Rectal smooth muscle tissue (tissue), 1 donor: ENCODE measurements around the gene NDFIP1.
A peak's percentile ranks its signal among the peaks of the same experiment; 100 is the strongest.

Experiments used
- H3K27ac ChIP-seq: one replicate; pipeline ENCODE4 v1.7.0; 2013; ENCODE audit warnings: low read depth, low read length, inconsistent platforms
- H3K27me3 ChIP-seq: one replicate; pipeline ENCODE4 v1.7.0; 2013; ENCODE audit warnings: low read length; ENCODE audit not compliant: control insufficient read depth, insufficient read depth
- H3K36me3 ChIP-seq: one replicate; pipeline ENCODE4 v1.7.0; 2013; ENCODE audit warnings: low read length; ENCODE audit not compliant: control insufficient read depth, insufficient read depth
- H3K4me1 ChIP-seq: one replicate; pipeline ENCODE4 v1.7.0; 2013; ENCODE audit warnings: low read length; ENCODE audit not compliant: control insufficient read depth, insufficient read depth
- H3K4me3 ChIP-seq: one replicate; pipeline ENCODE4 v1.7.0; 2013; ENCODE audit warnings: low read length
- H3K9ac ChIP-seq: one replicate; pipeline ENCODE4 v1.7.0; 2013; ENCODE audit warnings: low read length

The NDFIP1 gene, protein sequence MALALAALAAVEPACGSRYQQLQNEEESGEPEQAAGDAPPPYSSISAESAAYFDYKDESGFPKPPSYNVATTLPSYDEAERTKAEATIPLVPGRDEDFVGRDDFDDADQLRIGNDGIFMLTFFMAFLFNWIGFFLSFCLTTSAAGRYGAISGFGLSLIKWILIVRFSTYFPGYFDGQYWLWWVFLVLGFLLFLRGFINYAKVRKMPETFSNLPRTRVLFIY

DNA sequence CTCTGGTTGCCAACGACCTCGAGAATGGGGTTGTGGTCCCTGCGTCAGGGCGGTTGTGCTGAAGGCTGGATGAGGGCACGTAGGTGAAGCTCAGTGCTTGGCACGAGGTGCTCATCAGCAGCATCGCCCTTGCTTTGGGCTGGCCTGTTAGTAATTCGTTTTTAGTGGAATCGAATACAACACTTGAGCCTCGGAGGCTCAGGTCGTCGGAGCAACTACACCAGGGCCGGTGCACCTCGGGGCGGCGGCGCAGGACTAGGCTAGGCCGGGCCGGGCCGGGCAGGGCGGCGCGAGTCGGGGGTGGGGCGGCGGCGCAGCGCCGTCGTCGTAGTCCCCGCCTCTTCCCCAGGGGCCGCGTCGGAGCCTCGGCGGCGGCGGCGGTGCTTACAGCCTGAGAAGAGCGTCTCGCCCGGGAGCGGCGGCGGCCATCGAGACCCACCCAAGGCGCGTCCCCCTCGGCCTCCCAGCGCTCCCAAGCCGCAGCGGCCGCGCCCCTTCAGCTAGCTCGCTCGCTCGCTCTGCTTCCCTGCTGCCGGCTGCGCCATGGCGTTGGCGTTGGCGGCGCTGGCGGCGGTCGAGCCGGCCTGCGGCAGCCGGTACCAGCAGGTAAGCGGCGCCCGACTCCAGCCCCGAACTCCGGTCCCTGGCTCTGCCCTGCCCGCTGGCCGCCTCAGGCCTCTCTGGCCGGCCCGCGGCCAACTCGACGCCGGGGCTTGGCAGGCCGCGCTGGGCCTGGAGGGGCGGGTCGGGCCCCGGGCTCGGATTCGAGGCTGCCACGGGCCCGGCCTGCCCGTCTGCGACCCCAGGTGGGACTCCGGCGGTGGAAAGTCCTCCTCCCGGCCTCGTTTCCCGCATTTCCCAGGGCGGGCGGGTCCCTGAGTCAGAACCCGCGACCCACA is at the start of gene NDFIP1:
Gene NDFIP1, plus strand, starts transcription at position 348 of the 899 bp plus-strand sequence. Its CDS starts 196 bp downstream, at position 544.
- peaks cover 15% of the 10 kb centered on the region for H3K4me1 ChIP-seq
- H3K27ac ChIP-seq: peak within 1 kb of the TSS; percentile 93
- peak within 1 kb of the TSS; percentile 85 for H3K9ac ChIP-seq
- H3K36me3 ChIP-seq: no peaks in the 10 kb centered on the region
- H3K27me3 ChIP-seq: no peaks in the 10 kb centered on the region
- peak within 1 kb of the TSS; percentile 83 for H3K4me3 ChIP-seq

DNA sequence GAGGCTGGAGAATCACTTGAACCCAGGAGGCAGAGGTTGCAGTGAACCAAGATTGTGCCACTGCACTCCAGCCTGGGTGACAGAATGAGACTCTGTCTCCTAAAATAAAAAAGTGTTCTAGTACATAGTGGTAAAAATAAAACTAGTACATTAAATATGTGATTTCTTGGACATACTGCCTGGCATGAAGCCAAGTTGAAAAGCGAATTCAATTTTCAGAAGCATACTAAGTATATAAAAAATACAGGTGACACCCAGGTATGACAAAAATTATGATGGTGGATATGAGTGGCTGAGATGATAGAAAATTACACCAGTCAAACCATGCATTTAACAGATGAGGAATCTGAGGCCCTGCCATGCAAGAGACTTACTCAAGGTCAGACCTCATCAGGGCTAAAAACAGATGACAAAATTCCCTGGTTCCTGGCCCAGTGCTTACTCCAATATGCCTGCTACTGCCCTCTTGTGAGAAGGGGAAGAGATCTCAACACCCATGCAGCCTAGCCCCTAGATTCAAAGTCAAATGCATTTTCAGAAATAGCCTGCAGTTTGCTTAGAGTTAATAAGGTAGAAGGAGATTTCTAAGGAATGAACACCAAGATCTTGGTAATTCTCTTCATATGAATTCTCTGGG is 49.2 kb upstream of the NDFIP1 start:
- Histone ChIP-seq H3K4me1 (no peaks in the 10 kb centered on the region), H3K9ac (no peak overlapping the region), H3K36me3 (no peaks in the 10 kb centered on the region), H3K27ac (no peak overlapping the region), H3K4me3 (no peak overlapping the region), H3K27me3 (no peaks in the 10 kb centered on the region)

DNA sequence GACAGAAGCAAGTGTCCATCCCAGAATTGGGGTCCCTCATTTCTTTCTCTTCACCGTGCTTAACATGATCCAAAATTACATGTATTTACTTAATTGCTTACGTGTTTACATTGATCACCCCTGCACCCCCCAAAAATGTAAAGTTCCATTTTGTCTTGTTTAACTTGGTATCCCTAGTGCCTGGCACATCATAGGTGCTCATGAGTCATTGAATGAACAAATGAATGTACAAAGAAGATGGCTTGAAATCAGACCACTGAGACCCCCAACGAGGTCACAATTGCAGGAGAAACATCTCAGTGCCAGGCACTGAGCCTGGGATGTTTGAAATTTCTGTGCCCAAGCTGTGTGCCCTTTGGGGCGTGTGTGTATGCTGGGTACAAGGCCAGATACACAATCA is 45.2 kb upstream of the NDFIP1 start:
- Histone ChIP-seq H3K27me3 (no peaks in the 10 kb centered on the region), H3K4me1 (no peaks in the 10 kb centered on the region), H3K9ac (no peak overlapping the region), H3K36me3 (no peaks in the 10 kb centered on the region), H3K27ac (no peak overlapping the region), H3K4me3 (no peak overlapping the region)

DNA sequence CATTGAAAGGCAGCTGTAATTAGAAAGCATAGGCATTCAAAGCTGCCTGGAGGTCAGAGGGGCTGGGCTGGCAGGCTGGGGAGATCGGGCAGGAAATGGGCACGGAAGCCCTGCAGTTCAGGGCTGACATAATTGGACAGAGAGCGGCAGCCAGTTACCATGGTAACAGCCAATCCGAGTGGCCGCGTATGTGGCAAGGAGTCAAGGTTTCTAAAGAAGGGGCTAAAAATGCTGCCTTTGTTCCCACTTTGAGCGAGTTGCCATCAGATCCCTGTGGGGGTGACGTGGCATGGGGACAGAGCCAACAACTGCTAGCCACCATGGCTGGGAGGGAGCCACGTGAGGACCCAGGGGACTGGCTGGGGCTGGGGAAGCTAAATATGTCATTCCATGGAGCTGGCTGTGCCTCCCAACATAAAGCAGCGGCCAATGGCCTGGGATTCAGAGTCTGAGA is 44.7 kb upstream of the NDFIP1 start:
- no peaks in the 10 kb centered on the region for H3K36me3 ChIP-seq
- H3K4me3 ChIP-seq: peak overlapping the region; percentile 1
- peak overlapping the region; percentile 45 for H3K27ac ChIP-seq

DNA sequence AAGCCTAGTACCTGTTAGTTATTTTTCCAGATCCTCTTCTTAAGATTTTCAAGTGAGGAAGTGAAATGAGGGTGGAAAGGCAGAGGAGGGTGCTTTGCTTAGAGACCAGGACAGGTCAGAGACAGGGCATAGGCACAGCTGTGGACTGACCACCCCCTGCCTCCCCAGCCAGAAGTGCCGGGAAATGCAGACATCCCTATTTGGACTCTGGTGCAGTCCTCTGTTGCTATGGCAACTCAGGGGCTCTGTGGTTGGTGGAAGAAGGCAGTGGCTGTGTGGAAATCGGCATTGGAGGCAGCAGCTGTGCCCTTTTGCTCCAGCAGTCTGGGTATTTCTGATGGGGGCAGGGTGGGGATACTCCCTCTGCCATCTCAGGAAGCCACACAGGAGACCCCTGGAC is 43.3 kb upstream of the NDFIP1 start:
- H3K4me3 ChIP-seq: no peak overlapping the region
- H3K4me1 ChIP-seq: no peaks in the 10 kb centered on the region
- H3K27me3 ChIP-seq: no peaks in the 10 kb centered on the region
- H3K36me3 ChIP-seq: no peaks in the 10 kb centered on the region
- H3K9ac ChIP-seq: no peak overlapping the region
- H3K27ac ChIP-seq: no peak overlapping the region

More for the DNA sequence above, 44.7 kb upstream of the NDFIP1 start:
- Histone ChIP-seq H3K27me3 (no peaks in the 10 kb centered on the region), H3K4me1 (no peaks in the 10 kb centered on the region), H3K9ac (no peak overlapping the region)

DNA sequence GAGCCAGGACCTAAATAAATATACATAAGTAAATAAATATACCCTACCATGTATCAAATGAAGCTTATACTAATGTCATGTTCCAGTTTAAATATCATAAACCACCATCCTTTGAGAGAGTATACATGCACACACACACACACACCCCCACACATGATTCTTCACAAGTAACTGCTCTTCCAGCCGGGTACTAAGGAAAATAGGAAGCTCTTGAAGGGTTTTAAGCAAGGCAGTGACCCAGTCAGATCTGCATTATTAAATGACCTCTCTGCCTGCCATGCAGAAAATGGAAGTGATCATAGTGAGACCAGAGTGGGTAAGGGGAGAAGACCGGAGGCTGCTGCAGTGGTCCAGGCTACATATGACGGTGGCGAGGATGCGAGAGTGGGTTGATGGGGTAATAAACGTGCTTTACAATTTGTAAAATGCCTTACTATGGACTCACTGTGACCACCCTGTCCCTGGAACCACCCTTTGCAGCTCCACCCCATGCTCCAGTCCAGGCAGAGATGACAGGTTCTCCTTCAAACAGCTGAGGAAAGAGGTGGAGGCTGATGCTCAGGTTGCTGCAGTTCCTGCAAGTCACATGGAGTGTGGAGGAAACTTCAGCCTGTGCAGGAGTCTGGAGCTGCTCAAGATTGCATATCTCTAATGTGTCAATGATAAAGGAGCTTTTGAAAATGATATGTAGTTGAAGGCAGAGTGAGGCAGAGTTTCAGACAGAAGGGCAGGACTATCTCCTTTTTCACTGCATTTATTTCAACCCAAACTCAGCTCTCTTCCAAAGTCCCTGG is 38.8 kb upstream of the NDFIP1 start:
- H3K27ac ChIP-seq: no peak overlapping the region
- H3K27me3 ChIP-seq: no peaks in the 10 kb centered on the region

DNA sequence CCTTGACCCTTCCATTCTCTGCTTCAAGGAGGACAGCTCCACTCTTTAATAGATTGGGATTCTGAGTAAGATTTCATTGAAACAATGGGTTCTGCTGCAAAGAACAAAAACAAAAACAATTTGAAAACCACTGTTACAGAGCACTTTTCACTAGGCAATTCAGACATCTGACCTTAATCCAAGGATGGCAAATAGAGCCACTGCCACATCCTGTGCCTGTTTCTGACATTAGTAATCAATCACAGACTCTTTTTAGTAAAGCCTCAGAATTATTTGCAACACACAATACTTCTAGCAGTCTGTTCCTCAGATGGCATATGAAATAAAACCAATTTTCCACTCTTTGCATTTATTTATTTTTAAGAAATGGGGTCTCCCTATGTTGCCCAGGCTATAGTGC is 37.8 kb upstream of the NDFIP1 start:
- Histone ChIP-seq H3K27ac (no peak overlapping the region), H3K4me1 (no peaks in the 10 kb centered on the region), H3K36me3 (no peaks in the 10 kb centered on the region), H3K27me3 (no peaks in the 10 kb centered on the region), H3K4me3 (no peak overlapping the region), H3K9ac (no peak overlapping the region)

More for the DNA sequence above, 38.8 kb upstream of the NDFIP1 start:
- Histone ChIP-seq H3K9ac (no peak overlapping the region), H3K4me1 (no peaks in the 10 kb centered on the region), H3K36me3 (no peaks in the 10 kb centered on the region), H3K4me3 (no peak overlapping the region)

DNA sequence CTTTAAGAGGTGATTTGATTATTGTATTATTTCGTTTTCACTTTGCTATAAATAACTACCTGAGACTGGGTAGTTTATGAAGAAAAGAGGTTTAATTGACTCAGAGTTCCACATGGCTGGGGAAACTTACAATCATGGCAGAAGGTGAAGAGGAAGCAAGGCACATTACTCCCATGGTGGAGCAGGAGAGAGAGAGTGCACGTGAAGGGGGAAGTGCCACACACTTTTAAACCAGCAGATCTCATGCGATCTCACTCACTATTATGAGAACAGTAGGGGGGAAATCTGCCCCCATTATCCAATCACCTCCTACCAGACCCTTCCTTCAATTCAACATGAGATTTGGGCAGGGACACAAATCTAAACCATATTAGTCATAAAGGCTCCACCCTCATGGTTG is 36.1 kb upstream of the NDFIP1 start:
- no peak overlapping the region for H3K4me3 ChIP-seq
- no peaks in the 10 kb centered on the region for H3K36me3 ChIP-seq
- H3K9ac ChIP-seq: no peak overlapping the region
- H3K27ac ChIP-seq: no peak overlapping the region
- no peaks in the 10 kb centered on the region for H3K4me1 ChIP-seq
- H3K27me3 ChIP-seq: no peaks in the 10 kb centered on the region

DNA sequence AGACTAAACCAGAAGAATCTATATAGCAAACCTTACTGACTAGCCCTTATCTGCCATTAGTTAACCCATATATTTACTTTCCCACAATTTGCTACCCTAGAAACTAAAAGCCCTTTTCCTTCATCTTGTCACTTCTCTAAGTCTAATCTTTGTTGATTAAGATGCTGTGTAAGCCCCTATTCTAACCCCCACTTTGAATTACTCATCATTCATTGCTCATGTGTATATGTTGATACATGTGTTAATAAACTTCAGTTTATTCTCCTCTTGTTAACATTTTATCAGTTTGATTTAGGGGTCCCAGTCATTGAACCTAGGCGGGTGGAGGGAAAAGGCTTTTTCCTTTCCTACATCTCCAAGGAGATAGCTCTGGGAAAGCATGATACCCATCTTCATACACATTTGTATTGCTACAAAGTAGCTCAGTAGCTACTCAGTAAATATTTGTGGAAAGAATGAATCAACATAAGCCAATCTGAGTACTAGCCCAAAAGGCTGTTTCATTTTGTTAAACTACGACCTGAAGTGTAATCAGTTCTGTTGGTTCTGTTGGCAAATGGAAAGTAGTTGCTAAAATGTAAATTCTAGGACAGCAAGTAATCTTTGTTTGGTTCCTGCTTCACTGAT is 35.1 kb upstream of the NDFIP1 start:
- Histone ChIP-seq H3K4me1 (no peaks in the 10 kb centered on the region), H3K27me3 (no peaks in the 10 kb centered on the region), H3K4me3 (no peak overlapping the region), H3K9ac (no peak overlapping the region), H3K36me3 (no peaks in the 10 kb centered on the region), H3K27ac (no peak overlapping the region)

DNA sequence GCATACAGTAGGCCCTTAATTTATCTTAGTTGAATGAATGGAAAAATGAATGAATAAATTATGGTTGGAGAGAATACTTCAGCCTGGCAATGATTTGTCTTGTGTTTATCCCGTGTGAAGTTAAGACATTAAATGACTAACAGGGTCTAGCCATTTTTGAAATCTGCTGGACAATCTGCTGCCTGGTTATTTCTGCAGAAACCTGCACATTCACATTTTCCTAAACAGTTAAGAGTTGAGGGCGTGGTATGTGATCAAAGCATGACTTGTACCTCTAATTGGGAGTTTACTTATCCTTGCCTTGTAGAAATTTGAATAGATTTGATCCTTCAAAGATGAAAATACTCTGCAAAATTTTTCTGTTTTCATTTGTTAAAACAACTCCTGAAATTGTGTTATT is 34.6 kb upstream of the NDFIP1 start:
- H3K4me3 ChIP-seq: no peak overlapping the region
- no peak overlapping the region for H3K27ac ChIP-seq
- no peak overlapping the region for H3K9ac ChIP-seq
- H3K36me3 ChIP-seq: no peaks in the 10 kb centered on the region
- no peaks in the 10 kb centered on the region for H3K4me1 ChIP-seq
- no peaks in the 10 kb centered on the region for H3K27me3 ChIP-seq

DNA sequence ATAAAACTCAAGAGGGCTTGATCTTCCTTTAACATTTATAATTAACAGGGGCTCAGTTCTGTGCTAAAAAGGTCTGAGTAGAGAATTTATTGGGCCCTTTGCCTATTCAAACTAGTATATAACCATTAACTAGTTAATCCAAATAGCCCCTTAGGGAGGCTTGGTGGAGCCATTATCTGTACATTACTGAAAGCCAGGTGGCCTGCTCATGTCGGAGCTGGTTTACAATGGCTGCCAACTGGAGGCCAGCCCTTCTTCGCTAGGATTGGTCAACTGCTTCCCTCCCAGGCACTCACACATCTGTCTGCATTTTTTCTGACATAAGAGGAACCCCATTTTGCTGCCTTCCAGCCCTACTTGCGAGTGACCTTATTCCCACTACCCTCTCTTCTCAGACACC is 30.4 kb upstream of the NDFIP1 start:
- no peaks in the 10 kb centered on the region for H3K36me3 ChIP-seq

More for the DNA sequence above, 30.4 kb upstream of the NDFIP1 start:
- H3K27ac ChIP-seq: no peak overlapping the region
- no peaks in the 10 kb centered on the region for H3K27me3 ChIP-seq
- H3K9ac ChIP-seq: no peak overlapping the region
- H3K4me1 ChIP-seq: no peaks in the 10 kb centered on the region
- H3K4me3 ChIP-seq: no peak overlapping the region
